ENCODE data around the gene KTI12. TPM values are rescaled to one million over a fixed set of nuclear protein-coding genes. Genes with fewer than 3 reads are reported as not detected.

KTI12 gene
- total RNA-seq, 1 experiment from 2014 or later: 9.1 TPM

DNA sequence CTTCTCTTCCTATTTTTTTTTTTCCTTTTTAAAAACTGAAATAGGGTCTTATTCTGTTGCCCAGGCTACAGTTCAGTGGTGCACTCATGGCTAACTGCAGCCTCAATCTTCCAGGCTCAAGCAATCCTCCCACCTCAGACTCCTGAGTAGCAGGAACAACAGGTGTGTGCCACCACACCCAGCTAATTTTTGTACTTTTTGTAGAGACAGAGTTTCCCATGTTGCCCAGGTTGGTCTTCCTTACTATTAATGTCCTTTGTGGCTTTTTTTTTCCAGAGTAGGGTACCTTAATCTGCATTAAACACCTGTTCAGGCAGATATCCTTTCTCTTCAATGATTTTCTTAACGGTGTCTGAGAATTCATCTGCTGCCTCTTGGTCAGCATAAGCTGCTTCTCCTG, 4.3 kb upstream of the KTI12 start:
- Mint-ChIP-seq H3K36me3 (ENCODE audit: insufficient read depth, unreplicated experiment) (peaks cover 35% of the 10 kb centered on the region), H3K4me3 (ENCODE audit: low read depth, unreplicated experiment) (no peak overlapping the region), H3K9me3 (ENCODE audit: low read depth, unreplicated experiment) (no peaks in the 10 kb centered on the region), H3K27me3 (ENCODE audit: unreplicated experiment) (no peaks in the 10 kb centered on the region), H3K4me1 (ENCODE audit: low read depth, unreplicated experiment) (no peaks in the 10 kb centered on the region), H3K27ac (ENCODE audit: unreplicated experiment) (no peak overlapping the region)
- TF ChIP-seq, protein P1, sequence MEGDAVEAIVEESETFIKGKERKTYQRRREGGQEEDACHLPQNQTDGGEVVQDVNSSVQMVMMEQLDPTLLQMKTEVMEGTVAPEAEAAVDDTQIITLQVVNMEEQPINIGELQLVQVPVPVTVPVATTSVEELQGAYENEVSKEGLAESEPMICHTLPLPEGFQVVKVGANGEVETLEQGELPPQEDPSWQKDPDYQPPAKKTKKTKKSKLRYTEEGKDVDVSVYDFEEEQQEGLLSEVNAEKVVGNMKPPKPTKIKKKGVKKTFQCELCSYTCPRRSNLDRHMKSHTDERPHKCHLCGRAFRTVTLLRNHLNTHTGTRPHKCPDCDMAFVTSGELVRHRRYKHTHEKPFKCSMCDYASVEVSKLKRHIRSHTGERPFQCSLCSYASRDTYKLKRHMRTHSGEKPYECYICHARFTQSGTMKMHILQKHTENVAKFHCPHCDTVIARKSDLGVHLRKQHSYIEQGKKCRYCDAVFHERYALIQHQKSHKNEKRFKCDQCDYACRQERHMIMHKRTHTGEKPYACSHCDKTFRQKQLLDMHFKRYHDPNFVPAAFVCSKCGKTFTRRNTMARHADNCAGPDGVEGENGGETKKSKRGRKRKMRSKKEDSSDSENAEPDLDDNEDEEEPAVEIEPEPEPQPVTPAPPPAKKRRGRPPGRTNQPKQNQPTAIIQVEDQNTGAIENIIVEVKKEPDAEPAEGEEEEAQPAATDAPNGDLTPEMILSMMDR (IDR thresholded peaks at IDR 0.05; ENCODE audit: unreplicated experiment): no peak
- intact Hi-C loops (cut with micrococcal nuclease; ENCODE audit: unreplicated experiment): no loop called here
- DNase-seq: no peak
- BruUV-seq (replicated peaks): no TSS peak
- CTCF ChIA-PET: no interaction called here

DNA sequence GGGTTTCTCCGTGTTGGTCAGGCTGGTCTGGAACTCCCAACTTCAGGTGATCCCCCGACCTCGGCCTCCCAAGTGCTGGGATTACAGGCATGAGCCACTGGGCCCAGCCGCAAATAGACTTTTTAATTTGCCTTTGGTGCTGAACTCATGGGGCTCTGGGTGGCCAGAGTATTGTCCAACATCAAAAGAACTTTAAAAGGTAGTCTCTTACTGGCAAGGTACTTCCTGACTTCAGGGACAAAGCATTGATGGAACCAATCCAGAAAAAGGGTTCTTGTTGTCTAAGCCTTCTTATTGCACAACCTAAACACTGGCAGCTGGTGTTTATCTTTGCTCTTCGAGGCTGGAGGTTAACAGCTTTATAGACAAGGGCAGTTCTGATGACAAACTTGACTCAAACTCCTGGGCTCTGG, 3.8 kb upstream of the KTI12 start:
- Mint-ChIP-seq H3K9me3 (ENCODE audit: low read depth, unreplicated experiment) (no peaks in the 10 kb centered on the region), H3K4me3 (ENCODE audit: low read depth, unreplicated experiment) (no peak overlapping the region), H3K36me3 (ENCODE audit: insufficient read depth, unreplicated experiment) (peaks cover 40% of the 10 kb centered on the region), H3K27ac (ENCODE audit: unreplicated experiment) (no peak overlapping the region), H3K27me3 (ENCODE audit: unreplicated experiment) (no peaks in the 10 kb centered on the region), H3K4me1 (ENCODE audit: low read depth, unreplicated experiment) (peaks cover 4% of the 10 kb centered on the region)
- CTCF ChIA-PET: no interaction called here
- intact Hi-C loops (cut with micrococcal nuclease; ENCODE audit: unreplicated experiment): no loop called here
- TF ChIP-seq, protein P1 (IDR thresholded peaks at IDR 0.05; ENCODE audit: unreplicated experiment): no peak
- no TSS peak for BruUV-seq (replicated peaks)
- DNase-seq: no peak

DNA sequence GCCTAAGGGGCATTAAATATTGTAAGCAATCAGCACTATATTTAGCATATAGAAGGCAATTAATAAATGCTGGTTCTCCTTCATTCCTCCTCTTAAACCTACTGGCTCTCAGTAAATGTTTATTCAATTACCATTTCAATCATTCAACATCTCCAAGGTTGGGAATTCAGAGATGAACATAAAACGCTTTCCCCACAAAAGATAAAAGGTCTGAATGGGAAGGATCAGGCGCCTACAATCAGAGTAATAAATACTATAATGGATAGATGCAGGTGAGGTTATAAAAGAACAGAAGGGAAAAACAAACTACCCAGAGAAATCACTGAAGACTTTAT, 407 bp upstream of the KTI12 start:
- H3K9me3 Mint-ChIP-seq (ENCODE audit: low read depth, unreplicated experiment): no peaks in the 10 kb centered on the region
- no peaks in the 10 kb centered on the region for H3K27me3 Mint-ChIP-seq (ENCODE audit: unreplicated experiment)
- intact Hi-C loops (cut with micrococcal nuclease; ENCODE audit: unreplicated experiment): no loop called here
- peak overlapping the region; percentile 93 for H3K27ac Mint-ChIP-seq (ENCODE audit: unreplicated experiment)
- DNase-seq: no peak
- CTCF ChIA-PET: no interaction called here
- H3K4me3 Mint-ChIP-seq (ENCODE audit: low read depth, unreplicated experiment): peak overlapping the region; percentile 95
- H3K4me1 Mint-ChIP-seq (ENCODE audit: low read depth, unreplicated experiment): peaks cover 30% of the 10 kb centered on the region
- no TSS peak for BruUV-seq (replicated peaks)
- TF ChIP-seq, protein P1 (IDR thresholded peaks at IDR 0.05; ENCODE audit: unreplicated experiment): no peak
- peaks cover 50% of the 10 kb centered on the region for H3K36me3 Mint-ChIP-seq (ENCODE audit: insufficient read depth, unreplicated experiment)

DNA sequence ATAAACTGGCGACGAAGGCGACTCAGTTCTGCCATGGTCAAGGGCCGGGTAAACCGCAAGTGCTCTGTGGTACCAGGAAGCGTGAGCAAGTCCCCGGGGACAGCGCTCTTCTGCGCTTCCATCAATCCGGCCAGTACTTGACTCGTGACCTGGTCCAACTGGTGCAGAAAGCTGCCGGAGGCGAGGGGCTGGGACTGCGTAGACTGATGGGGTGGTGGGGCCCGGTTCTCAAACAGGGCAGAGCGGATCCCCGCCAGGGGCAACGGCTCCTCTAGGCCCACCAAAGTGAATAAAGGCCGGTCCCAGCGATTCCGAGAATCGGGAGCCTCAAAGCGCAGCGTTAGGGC, 852 bp downstream of the KTI12 start:
- H3K4me3 Mint-ChIP-seq (ENCODE audit: low read depth, unreplicated experiment): peak overlapping the region; percentile 95
- TF ChIP-seq, protein P1 (IDR thresholded peaks at IDR 0.05; ENCODE audit: unreplicated experiment): no peak
- DNase-seq: peak; percentile 34
- H3K9me3 Mint-ChIP-seq (ENCODE audit: low read depth, unreplicated experiment): no peaks in the 10 kb centered on the region
- intact Hi-C loops (cut with micrococcal nuclease; ENCODE audit: unreplicated experiment): loop anchor here (1.0 kb wide), 1 partner anchor 23 kb away; the partner anchor contains the start of gene TXNDC12
- H3K27me3 Mint-ChIP-seq (ENCODE audit: unreplicated experiment): no peaks in the 10 kb centered on the region
- no TSS peak for BruUV-seq (replicated peaks)
- CTCF ChIA-PET: interaction anchor here (1.2 kb wide), 1 partner anchor 22 kb away, joined by 3 read pairs; the partner anchor contains the start of gene TXNDC12
- peak overlapping the region; percentile 93 for H3K27ac Mint-ChIP-seq (ENCODE audit: unreplicated experiment)
- H3K4me1 Mint-ChIP-seq (ENCODE audit: low read depth, unreplicated experiment): peaks cover 30% of the 10 kb centered on the region
- H3K36me3 Mint-ChIP-seq (ENCODE audit: insufficient read depth, unreplicated experiment): peaks cover 42% of the 10 kb centered on the region

All from Calu3 (cell line).